PC-3 (cell line): Measurements from ENCODE around the gene UBA1. TPM values are rescaled to one million over a fixed set of nuclear protein-coding genes. Genes with fewer than 3 reads are reported as not detected.

Experiments
- ATAC-seq: fragments of 200-7000 bp; cut with Tn5 transposase; 2 replicates; pipeline ENCODE4 v1.9.1; 2020; ENCODE audit warnings: mild to moderate bottlenecking, moderate library complexity
- BruUV-seq: library from RNA; stranded (reverse); fragments of 400-500 nt; replicated peaks from 2 replicates; lab custom pipeline; 2021; lab: Mats Ljungman, UMichigan
- CTCF ChIA-PET: fragments of 300-600 bp; sonication (Branson Sonifier 250); formaldehyde crosslinking; loops from one replicate; lab custom pipeline; 2022; ENCODE audit warnings: antibody characterized with exemption; lab: Charles Lee
- POLR2A ChIA-PET: fragments of 300-600 bp; sonication (Branson Sonifier 250); formaldehyde crosslinking; loops from one replicate; lab custom pipeline; 2022; ENCODE audit warnings: antibody characterized with exemption; ENCODE audit not compliant: unreplicated experiment; lab: Charles Lee
- DNase-seq: peaks from one replicate; pipeline ENCODE4 v3.0.0-alpha.2; 2015
- H2AFZ ChIP-seq: fragments of 300-600 bp; sonication (generic); 2 replicates; pipeline ENCODE4 v1.6.0; 2016; ENCODE audit warnings: antibody characterized with exemption, low read length
- H3F3A ChIP-seq: fragments of 300-600 bp; sonication (generic); one replicate; pipeline ENCODE4 v1.6.0; 2017; ENCODE audit warnings: antibody characterized with exemption, low read length, control low read depth, mild to moderate bottlenecking; ENCODE audit not compliant: unreplicated experiment
- H3K27ac ChIP-seq: fragments of 300-600 bp; sonication (generic); 2 replicates; pipeline ENCODE4 v1.5.1; 2016; ENCODE audit warnings: mild to moderate bottlenecking, low read length
- H3K27me3 ChIP-seq: fragments of 300-600 bp; sonication (generic); 2 replicates; pipeline ENCODE4 v1.6.1; 2016; ENCODE audit warnings: low read length, mixed read lengths
- H3K36me3 ChIP-seq: fragments of 300-600 bp; sonication (generic); 2 replicates; pipeline ENCODE4 v1.6.1; 2016; ENCODE audit warnings: low read depth, mixed run types, low read length, mixed read lengths
- H3K4me1 ChIP-seq: fragments of 300-600 bp; sonication (generic); 2 replicates; pipeline ENCODE4 v1.5.1; 2016; ENCODE audit warnings: low read length; ENCODE audit not compliant: insufficient read depth
- H3K4me2 ChIP-seq: fragments of 300-600 bp; sonication (generic); 2 replicates; pipeline ENCODE4 v1.6.0; 2016; ENCODE audit warnings: low read length
- H3K4me3 ChIP-seq: fragments of 300-600 bp; sonication (generic); 2 replicates; pipeline ENCODE4 v1.5.1; 2016; ENCODE audit warnings: mild to moderate bottlenecking, low read length, mixed read lengths
- H3K79me2 ChIP-seq: fragments of 300-600 bp; sonication (generic); 2 replicates; pipeline ENCODE4 v1.6.1; 2017; ENCODE audit warnings: low read length, mixed read lengths
- H3K9ac ChIP-seq: fragments of 300-600 bp; sonication (generic); 2 replicates; pipeline ENCODE4 v1.6.0; 2016; ENCODE audit warnings: mild to moderate bottlenecking, low read length
- H3K9me2 ChIP-seq: fragments of 300-600 bp; sonication (generic); replicated peaks from 2 replicates; pipeline ENCODE4 v1.6.1; 2016; ENCODE audit warnings: mixed run types, low read length, mixed read lengths
- H3K9me3 ChIP-seq: fragments of 300-600 bp; sonication (generic); 2 replicates; pipeline ENCODE4 v1.6.1; 2016; ENCODE audit warnings: low read length, mixed read lengths
- H4K20me1 ChIP-seq: fragments of 300-600 bp; sonication (generic); 2 replicates; pipeline ENCODE4 v1.6.1; 2016; ENCODE audit warnings: low read length, mixed read lengths
- CTCF ChIP-seq: fragments of 300-600 bp; sonication (generic); conservative IDR thresholded peaks from 2 replicates; pipeline ENCODE4 v1.5.1; 2017; ENCODE audit warnings: antibody characterized with exemption, low read depth, mild to moderate bottlenecking, low read length
- EZH2 ChIP-seq: fragments of 300-600 bp; sonication (generic); IDR thresholded peaks from one replicate; pipeline ENCODE4 v1.6.1; 2017; ENCODE audit warnings: antibody characterized with exemption, mild to moderate bottlenecking, low read length; ENCODE audit not compliant: unreplicated experiment
- EZH2phosphoT487 ChIP-seq: fragments of 300-600 bp; sonication (generic); IDR thresholded peaks from 2 replicates; pipeline ENCODE4 v1.6.1; 2018; ENCODE audit warnings: mild to moderate bottlenecking, antibody characterized with exemption, low read length, borderline replicate concordance
- intact Hi-C: fragments of 100-400 bp; cut with micrococcal nuclease; formaldehyde crosslinking; loops from 2 replicates; pipeline ENCODE4 v1.9.0; 2023
- total RNA-seq: library from RNA; depleted of rRNA; stranded (reverse); fragments of >200 nt; gene quantifications from 2 replicates; pipeline ENCODE4 v1.2.3, GENCODE V29; 2014

UBA1 gene
- total RNA-seq, 1 experiment from 2014 or later: 282 TPM

- Histone ChIP-seq H3K4me1 (peaks cover 32% of the 10 kb centered on the region), H3K9me2 (no peaks in the 10 kb centered on the region), H3K27ac (peak overlapping the region; percentile 76), H3K27me3 (no peaks in the 10 kb centered on the region), H3K4me3 (no peak overlapping the region), H3K9ac (0 out of 2 replicates have a peak overlapping the region, but pooled peaks have one; percentile 31), H3K9me3 (no peaks in the 10 kb centered on the region), H3F3A (peaks cover 4% of the 10 kb centered on the region), H3K79me2 (peaks cover 56% of the 10 kb centered on the region), H3K4me2 (peak overlapping the region; percentile 60), H3K36me3 (peaks cover 65% of the 10 kb centered on the region), H4K20me1 (peaks cover 31% of the 10 kb centered on the region), H2AFZ (no peak overlapping the region)
- DNase-seq: peak; percentile 88
- no TSS peak for BruUV-seq
- POLR2A ChIA-PET: interaction anchor here (0.6 to 1.0 kb wide), 4 partner anchors 9 to 77 kb away, joined by 3 to 9 read pairs (median 7); partner anchors contain the start of gene CDK16
- intact Hi-C loops: no loop called here
- ATAC-seq: peak; percentile 93
- TF ChIP-seq EZH2: no peak
- no peak for TF ChIP-seq EZH2phosphoT487
- peak; percentile 57 for TF ChIP-seq CTCF
- CTCF ChIA-PET: interaction anchor here (0.5 to 1.2 kb wide), 13 partner anchors 9 to 338 kb away, joined by 3 to 9 read pairs (median 3); partner anchors contain the start of genes NDUFB11 and RBM10
These were observed 6.9 kb downstream of the UBA1 start for GRCh38 chrX:47200385-47201150.

- H3K9me2 ChIP-seq: no peaks in the 10 kb centered on the region
- no peak overlapping the region for H3K27ac ChIP-seq
- no peak overlapping the region for H3K4me2 ChIP-seq
- H3K36me3 ChIP-seq: peaks cover 74% of the 10 kb centered on the region
- no peak for ATAC-seq
- H3K4me3 ChIP-seq: no peak overlapping the region
- ChIA-PET POLR2A (interaction anchor here (0.5 to 0.6 kb wide), 3 partner anchors 11 to 159 kb away, joined by 4 to 5 read pairs (median 5); no protein-coding TSS in a partner anchor), CTCF (no interaction called here)
- H4K20me1 ChIP-seq: peaks cover 25% of the 10 kb centered on the region
- H3F3A ChIP-seq: peaks cover 4% of the 10 kb centered on the region
- TF ChIP-seq EZH2phosphoT487 (no peak), EZH2 (no peak)
- H3K79me2 ChIP-seq: peaks cover 47% of the 10 kb centered on the region
- H2AFZ ChIP-seq: no peak overlapping the region
- H3K9ac ChIP-seq: no peak overlapping the region
- intact Hi-C loops: no loop called here
- peaks cover 23% of the 10 kb centered on the region for H3K4me1 ChIP-seq
- no peaks in the 10 kb centered on the region for H3K9me3 ChIP-seq
- no TSS peak for BruUV-seq
- H3K27me3 ChIP-seq: no peaks in the 10 kb centered on the region
- no peak for DNase-seq
These were observed 7.8 kb downstream of the UBA1 start for GRCh38 chrX:47201345-47201944.

GRCh38 chrX:47202316-47202715, 8.7 kb downstream of the UBA1 start:
- Histone ChIP-seq H3K9ac (no peak overlapping the region), H3K4me2 (no peak overlapping the region), H3F3A (peaks cover 4% of the 10 kb centered on the region), H4K20me1 (peaks cover 16% of the 10 kb centered on the region), H3K4me1 (peaks cover 15% of the 10 kb centered on the region), H3K9me3 (no peaks in the 10 kb centered on the region), H3K79me2 (peaks cover 39% of the 10 kb centered on the region), H3K27ac (no peak overlapping the region), H3K9me2 (no peaks in the 10 kb centered on the region), H3K27me3 (no peaks in the 10 kb centered on the region), H3K4me3 (no peak overlapping the region), H2AFZ (no peak overlapping the region), H3K36me3 (peaks cover 82% of the 10 kb centered on the region)
- ChIA-PET CTCF (no interaction called here), POLR2A (no interaction called here)
- no TSS peak for BruUV-seq
- ATAC-seq (no peak), DNase-seq (no peak)
- TF ChIP-seq CTCF: no peak
- no peak for TF ChIP-seq EZH2
- TF ChIP-seq EZH2phosphoT487: no peak
- intact Hi-C loops: no loop called here
